Ovary (tissue), 3 donors: ENCODE measurements around the gene SMARCC1.

Experiments
- CTCF ChIP-seq, 3 donors: fragments of 450-650 bp in 2 of 3; fragments of 200-600 bp in 1 of 3; IDR thresholded peaks; one replicate each; pipeline versions ENCODE4 v1.5.1 to v1.8.0; 2016 to 2022; ENCODE audit warnings: antibody characterized with exemption in 3 of 3, mild to moderate bottlenecking in 1 of 3
- POLR2A ChIP-seq: fragments of 450-650 bp; IDR thresholded peaks from one replicate; pipeline ENCODE4 v1.6.1; 2017; ENCODE audit warnings: antibody characterized with exemption, mild to moderate bottlenecking, moderate library complexity
- donor health status: DM: no; HTN: no; CAD: no.

- TF ChIP-seq CTCF (IDR thresholded peaks at IDR 0.05): no peak
- TF ChIP-seq POLR2A: no peak
Measured at GRCh38 chr3:47604145-47604544, 177.5 kb downstream of the SMARCC1 start.
